Caco-2 (cell line): ENCODE data around the gene TUSC7. TPM values are rescaled to one million over a fixed set of nuclear protein-coding genes. Genes with fewer than 3 reads are reported as not detected.

Source experiments
- BruUV-seq: library from RNA; stranded (reverse); fragments of 400-500 nt; replicated peaks from 2 replicates; lab custom pipeline; 2021; lab: Mats Ljungman, UMichigan
- CTCF ChIA-PET: fragments of 300-600 bp; sonication (Branson Sonifier 250); formaldehyde crosslinking; loops from one replicate; lab custom pipeline; 2022; ENCODE audit warnings: antibody characterized with exemption; lab: Charles Lee
- POLR2A ChIA-PET: fragments of 300-600 bp; sonication (Branson Sonifier 250); formaldehyde crosslinking; loops from one replicate; lab custom pipeline; 2022; ENCODE audit warnings: antibody characterized with exemption; lab: Charles Lee
- DNase-seq, 2 experiments: peaks; one replicate each; pipeline versions ENCODE4 v3.0.0 to v3.0.0-alpha.2; 2020 to 2022
- H3K27me3 ChIP-seq: replicated peaks from 2 replicates; pipeline ENCODE4 v1.6.0; 2011; ENCODE audit warnings: low read length; ENCODE audit not compliant: control insufficient read depth, insufficient read depth
- H3K36me3 ChIP-seq: 2 replicates; pipeline ENCODE4 v1.5.1; 2011; ENCODE audit warnings: low read length; ENCODE audit not compliant: control insufficient read depth, insufficient read depth
- H3K4me1 ChIP-seq: fragments of 250-450 bp; sonication (Bioruptor Pico); 2 replicates; pipeline ENCODE4 v1.5.1; 2020; ENCODE audit warnings: mild to moderate bottlenecking
- H3K4me3 ChIP-seq: 2 replicates; pipeline ENCODE4 v1.5.1; 2011; ENCODE audit warnings: low read depth, mild to moderate bottlenecking, control low read depth, low read length
- H3K9me3 ChIP-seq: fragments of 250-450 bp; sonication (Bioruptor Pico); 2 replicates; pipeline ENCODE4 v1.5.1; 2020; ENCODE audit warnings: mild to moderate bottlenecking, moderate library complexity
- H3K27ac Mint-ChIP-seq: one replicate; pipeline ENCODE4 v1.8.0; 2022; ENCODE audit warnings: mixed read lengths; ENCODE audit not compliant: unreplicated experiment
- H3K27me3 Mint-ChIP-seq: one replicate; pipeline ENCODE4 v1.8.0; 2022; ENCODE audit warnings: mixed read lengths; ENCODE audit not compliant: insufficient read depth, unreplicated experiment
- H3K36me3 Mint-ChIP-seq: one replicate; pipeline ENCODE4 v1.8.0; 2022; ENCODE audit warnings: mild to moderate bottlenecking, mixed read lengths; ENCODE audit not compliant: insufficient read depth, unreplicated experiment
- H3K4me1 Mint-ChIP-seq: one replicate; pipeline ENCODE4 v1.8.0; 2022; ENCODE audit warnings: low read depth, mixed read lengths; ENCODE audit not compliant: unreplicated experiment
- H3K4me3 Mint-ChIP-seq: one replicate; pipeline ENCODE4 v1.8.0; 2022; ENCODE audit warnings: mild to moderate bottlenecking, moderate library complexity, mixed read lengths; ENCODE audit not compliant: unreplicated experiment
- H3K9me3 Mint-ChIP-seq: one replicate; pipeline ENCODE4 v1.8.0; 2022; ENCODE audit warnings: mixed read lengths; ENCODE audit not compliant: unreplicated experiment
- CTCF ChIP-seq, 2 experiments: fragments of 200-600 bp in 1 of 2; IDR thresholded peaks; 1 replicate in 1 of 2; 2 replicates in 1 of 2; pipeline versions ENCODE4 v1.5.1 to v1.8.0; 2011 to 2022; ENCODE audit warnings: antibody characterized with exemption in 1 of 2, control low read depth in 1 of 2, inconsistent platforms in 1 of 2, low read depth in 1 of 2, low read length in 1 of 2, mild to moderate bottlenecking in 1 of 2, moderate library complexity in 1 of 2; ENCODE audit not compliant: insufficient read depth in 1 of 2, severe bottlenecking in 1 of 2, unreplicated experiment in 1 of 2
- intact Hi-C: fragments of 100-400 bp; cut with micrococcal nuclease; formaldehyde crosslinking; loops from one replicate; pipeline ENCODE4 v1.10.0; 2022; ENCODE audit not compliant: unreplicated experiment
- total RNA-seq: library from RNA; stranded (reverse); gene quantifications from 2 replicates; pipeline ENCODE4 v1.2.3, GENCODE V29; 2022

Gene TUSC7
- total RNA-seq, 1 experiment from 2014 or later = not detected

- CTCF ChIA-PET = no interaction called here
- H3K4me1 Mint-ChIP-seq = peaks cover 7% of the 10 kb centered on the region
Observed at GRCh38 chr3:116667324-116667723, 42.3 kb upstream of the TUSC7 start.

GRCh38 chr3:116667791-116668190 is 41.8 kb upstream of the TUSC7 start:
- H3K9me3 Mint-ChIP-seq = no peaks in the 10 kb centered on the region
- H3K4me1 Mint-ChIP-seq = peaks cover 7% of the 10 kb centered on the region
- H3K36me3 Mint-ChIP-seq = no peaks in the 10 kb centered on the region
- DNase-seq = no peak
- intact Hi-C loops = no loop called here
- Histone ChIP-seq H3K4me3 (no peak overlapping the region), H3K36me3 (no peaks in the 10 kb centered on the region), H3K4me1 (no peaks in the 10 kb centered on the region; the same call in 1 of the 2 replicates), H3K9me3 (no peaks in the 10 kb centered on the region), H3K27me3 (no peaks in the 10 kb centered on the region)
- H3K4me3 Mint-ChIP-seq = no peak overlapping the region
- CTCF ChIA-PET = no interaction called here
- no TSS peak for BruUV-seq
- POLR2A ChIA-PET = no interaction called here
- no peak for TF ChIP-seq CTCF (IDR thresholded peaks at IDR 0.05; ENCODE audit: insufficient read depth in 1 of 2, low read depth in 1 of 2, low read length in 1 of 2, severe bottlenecking in 1 of 2, unreplicated experiment in 1 of 2)
- no peak overlapping the region for H3K27ac Mint-ChIP-seq
- no peaks in the 10 kb centered on the region for H3K27me3 Mint-ChIP-seq

More at GRCh38 chr3:116667324-116667723, 42.3 kb upstream of the TUSC7 start:
- no TSS peak for BruUV-seq
- H3K36me3 Mint-ChIP-seq = no peaks in the 10 kb centered on the region
- H3K27ac Mint-ChIP-seq = no peak overlapping the region
- H3K4me3 Mint-ChIP-seq = no peak overlapping the region
- no peaks in the 10 kb centered on the region for H3K36me3 ChIP-seq
- POLR2A ChIA-PET = no interaction called here
- intact Hi-C loops = no loop called here
- no peaks in the 10 kb centered on the region for H3K9me3 ChIP-seq
- no peaks in the 10 kb centered on the region for H3K27me3 ChIP-seq
- no peak for DNase-seq
- TF ChIP-seq CTCF (IDR thresholded peaks at IDR 0.05; ENCODE audit: insufficient read depth in 1 of 2, low read depth in 1 of 2, low read length in 1 of 2, severe bottlenecking in 1 of 2, unreplicated experiment in 1 of 2) = no peak
- H3K9me3 Mint-ChIP-seq = no peaks in the 10 kb centered on the region
- H3K27me3 Mint-ChIP-seq = no peaks in the 10 kb centered on the region
- no peaks in the 10 kb centered on the region; the same call in 1 of the 2 replicates for H3K4me1 ChIP-seq
- H3K4me3 ChIP-seq = no peak overlapping the region

GRCh38 chr3:116669576-116669975 is 40.0 kb upstream of the TUSC7 start:
- no TSS peak for BruUV-seq
- no peaks in the 10 kb centered on the region for H3K4me1 Mint-ChIP-seq
- no peaks in the 10 kb centered on the region for H3K27me3 ChIP-seq
- no peak for TF ChIP-seq CTCF (IDR thresholded peaks at IDR 0.05; ENCODE audit: insufficient read depth in 1 of 2, low read depth in 1 of 2, low read length in 1 of 2, severe bottlenecking in 1 of 2, unreplicated experiment in 1 of 2)
- intact Hi-C loops = no loop called here
- no peaks in the 10 kb centered on the region for H3K36me3 ChIP-seq
- H3K4me3 Mint-ChIP-seq = no peak overlapping the region
- no peaks in the 10 kb centered on the region; the same call in 1 of the 2 replicates for H3K4me1 ChIP-seq
- H3K36me3 Mint-ChIP-seq = no peaks in the 10 kb centered on the region
- no peak overlapping the region for H3K27ac Mint-ChIP-seq
- H3K9me3 ChIP-seq = no peaks in the 10 kb centered on the region
- ChIA-PET CTCF (no interaction called here), POLR2A (no interaction called here)
- H3K4me3 ChIP-seq = no peak overlapping the region
- no peaks in the 10 kb centered on the region for H3K9me3 Mint-ChIP-seq
- H3K27me3 Mint-ChIP-seq = no peaks in the 10 kb centered on the region
- DNase-seq = no peak
